IMR-90 (cell line): ENCODE results near the gene CUX1. TPM values are rescaled to one million over a fixed set of nuclear protein-coding genes. Genes with fewer than 3 reads are reported as not detected.
A peak's percentile ranks its signal among the peaks of the same experiment; 100 is the strongest.

ENCODE experiments used
- ATAC-seq: fragments of 200-7000 bp; cut with Tn5 transposase; 2 replicates; pipeline ENCODE4 v1.9.1; 2020; ENCODE audit warnings: low read depth, mild to moderate bottlenecking, moderate library complexity
- BruUV-seq: library from RNA; stranded (reverse); fragments of 400-500 nt; replicated peaks from 2 replicates; lab custom pipeline; 2021; lab: Mats Ljungman, UMichigan
- CTCF ChIA-PET: fragments of 300-600 bp; formaldehyde crosslinking; extraction: SDS; loops from one replicate; lab custom pipeline; 2021; ENCODE audit warnings: antibody characterized with exemption; lab: Yijun Ruan, JAX
- POLR2A ChIA-PET: fragments of 300-600 bp; sonication (Branson Sonifier 250); formaldehyde crosslinking; loops from one replicate; lab custom pipeline; 2022; ENCODE audit warnings: antibody characterized with exemption; ENCODE audit not compliant: unreplicated experiment; lab: Charles Lee
- DNase-seq: peaks from one replicate; pipeline ENCODE4 v3.0.0; 2013
- H2AFZ ChIP-seq: replicated peaks from 2 replicates; pipeline ENCODE3; 2013; ENCODE audit warnings: low read length, mild to moderate bottlenecking; ENCODE audit not compliant: poor library complexity
- H2AK5ac ChIP-seq: 2 replicates; pipeline ENCODE4 v1.6.1; 2013; ENCODE audit warnings: low read depth, low read length, inconsistent platforms
- H2AK9ac ChIP-seq: replicated peaks from 2 replicates; pipeline ENCODE3; 2013; ENCODE audit warnings: mild to moderate bottlenecking, low read depth, low read length, moderate library complexity; ENCODE audit not compliant: poor library complexity
- H2BK120ac ChIP-seq: 2 replicates; pipeline ENCODE4 v1.6.1; 2013; ENCODE audit warnings: low read depth, low read length, inconsistent platforms
- H2BK15ac ChIP-seq: 3 replicates; pipeline ENCODE4 v1.6.1; 2013; ENCODE audit warnings: low read depth, low read length, inconsistent platforms
- H2BK20ac ChIP-seq: 2 replicates; pipeline ENCODE4 v1.6.1; 2013; ENCODE audit warnings: low read depth, mild to moderate bottlenecking, inconsistent platforms, low read length, moderate library complexity
- H2BK5ac ChIP-seq: 2 replicates; pipeline ENCODE4 v1.6.1; 2013; ENCODE audit warnings: mild to moderate bottlenecking, low read depth, low read length, inconsistent platforms; ENCODE audit not compliant: poor library complexity, severe bottlenecking
- H3K14ac ChIP-seq: replicated peaks from 2 replicates; pipeline ENCODE4 v1.6.1; 2013; ENCODE audit warnings: low read depth, low read length, inconsistent platforms
- H3K18ac ChIP-seq: 2 replicates; pipeline ENCODE4 v1.6.1; 2013; ENCODE audit warnings: low read depth, low read length, control low read depth
- H3K23ac ChIP-seq: 2 replicates; pipeline ENCODE4 v1.6.1; 2013; ENCODE audit warnings: low read depth, low read length, inconsistent platforms
- H3K27ac ChIP-seq: 2 replicates; pipeline ENCODE4 v1.5.1; 2013; ENCODE audit warnings: mild to moderate bottlenecking, control low read depth, low read length; ENCODE audit not compliant: insufficient read depth
- H3K27me3 ChIP-seq: 2 replicates; pipeline ENCODE4 v1.6.1; 2013; ENCODE audit warnings: low read length; ENCODE audit not compliant: control insufficient read depth, insufficient read depth
- H3K36me3 ChIP-seq: 2 replicates; pipeline ENCODE4 v1.6.1; 2013; ENCODE audit warnings: low read length, mixed read lengths; ENCODE audit not compliant: control insufficient read depth, insufficient read depth
- H3K4ac ChIP-seq: 2 replicates; pipeline ENCODE4 v1.6.1; 2013; ENCODE audit warnings: low read depth, low read length, inconsistent platforms
- H3K4me1 ChIP-seq: 2 replicates; pipeline ENCODE4 v1.6.1; 2013; ENCODE audit warnings: low read length, mixed read lengths; ENCODE audit not compliant: control insufficient read depth, insufficient read depth
- H3K4me2 ChIP-seq: 2 replicates; pipeline ENCODE4 v1.6.1; 2013; ENCODE audit warnings: low read depth, mild to moderate bottlenecking, control low read depth, low read length, moderate library complexity
- H3K4me3 ChIP-seq: 2 replicates; pipeline ENCODE4 v1.5.1; 2013; ENCODE audit warnings: low read depth, mild to moderate bottlenecking, control low read depth, low read length, moderate library complexity; ENCODE audit not compliant: insufficient read depth
- H3K56ac ChIP-seq: 2 replicates; pipeline ENCODE4 v1.6.1; 2013; ENCODE audit warnings: low read length, inconsistent platforms; ENCODE audit not compliant: insufficient read depth; ENCODE audit errors: extremely low read depth
- H3K79me1 ChIP-seq, 2 experiments: 2 replicates each; pipeline ENCODE4 v1.6.1; 2013; ENCODE audit warnings: low read length in 2 of 2, inconsistent platforms in 1 of 2, low read depth in 1 of 2
- H3K9ac ChIP-seq: 2 replicates; pipeline ENCODE4 v1.6.1; 2013; ENCODE audit warnings: low read depth, low read length, control low read depth
- H3K9me1 ChIP-seq: 2 replicates; pipeline ENCODE4 v1.6.1; 2013; ENCODE audit warnings: low read length, inconsistent platforms; ENCODE audit not compliant: insufficient read depth
- H3K9me3 ChIP-seq: 2 replicates; pipeline ENCODE4 v1.6.1; 2013; ENCODE audit warnings: low read length; ENCODE audit not compliant: control insufficient read depth, insufficient read depth
- H4K20me1 ChIP-seq: 2 replicates; pipeline ENCODE4 v1.6.1; 2013; ENCODE audit warnings: low read length, inconsistent platforms; ENCODE audit not compliant: insufficient read depth
- H4K5ac ChIP-seq: 2 replicates; pipeline ENCODE4 v1.6.1; 2013; ENCODE audit warnings: mild to moderate bottlenecking, low read depth, low read length, control low read depth
- H4K8ac ChIP-seq, 2 experiments: 2 replicates each; pipeline ENCODE4 v1.6.1; 2013; ENCODE audit warnings: low read depth in 2 of 2, low read length in 2 of 2, control low read depth in 1 of 2, inconsistent platforms in 1 of 2
- H4K91ac ChIP-seq: 2 replicates; pipeline ENCODE4 v1.6.1; 2013; ENCODE audit warnings: low read depth, low read length, inconsistent platforms; ENCODE audit not compliant: insufficient read depth
- BHLHE40 ChIP-seq: fragments of 150-350 bp; IDR thresholded peaks from 2 replicates; pipeline ENCODE4 v1.6.1; 2016; ENCODE audit warnings: mild to moderate bottlenecking, low read depth, low read length
- FOS ChIP-seq: fragments of 150-350 bp; IDR thresholded peaks from 2 replicates; pipeline ENCODE4 v1.6.1; 2016; ENCODE audit warnings: low read depth, low read length
- MAFK ChIP-seq: IDR thresholded peaks from 2 replicates; pipeline ENCODE4 v1.6.1; 2012; ENCODE audit warnings: low read depth, low read length, improper control_type of control experiment
- MAZ ChIP-seq: IDR thresholded peaks from 2 replicates; pipeline ENCODE4 v1.6.1; 2012; ENCODE audit warnings: low read depth, mild to moderate bottlenecking, low read length, improper control_type of control experiment, moderate library complexity, borderline replicate concordance
- MXI1 ChIP-seq: IDR thresholded peaks from 2 replicates; pipeline ENCODE4 v1.6.1; 2012; ENCODE audit warnings: low read depth, mild to moderate bottlenecking, low read length, moderate library complexity, borderline replicate concordance
- NFE2L2 ChIP-seq: fragments of 150-350 bp; IDR thresholded peaks from 2 replicates; pipeline ENCODE4 v1.6.1; 2016; ENCODE audit warnings: low read depth, mild to moderate bottlenecking, low read length
- POLR2A ChIP-seq: IDR thresholded peaks from 2 replicates; pipeline ENCODE4 v1.6.1; 2012; ENCODE audit warnings: mild to moderate bottlenecking, low read depth, low read length
- RCOR1 ChIP-seq: IDR thresholded peaks from 2 replicates; pipeline ENCODE4 v1.6.1; 2012; ENCODE audit warnings: mild to moderate bottlenecking, low read length, improper control_type of control experiment; ENCODE audit not compliant: insufficient replicate concordance
- RFX5 ChIP-seq: IDR thresholded peaks from 2 replicates; pipeline ENCODE4 v1.8.0; 2012; ENCODE audit warnings: low read depth, mild to moderate bottlenecking, low read length, moderate library complexity
- WGBS, 2 experiments: methylation state at CpG; one replicate each; pipeline versions ENCODE4 v1.1.5 to v1.1.7; 2013; ENCODE audit warnings: missing lambda C conversion rate in 2 of 2; ENCODE audit not compliant: insufficient read length in 1 of 2; ENCODE audit errors: extremely low coverage in 2 of 2; 5-methylcytosine and 5-hydroxymethylcytosine counted together
- dilution Hi-C: fragments of 300-500 bp; cut with HindIII; formaldehyde crosslinking; loops from one replicate; pipeline ENCODE4 v1.14.3; 2018; ENCODE audit warnings: low sequenced_read_pairs; ENCODE audit not compliant: unreplicated experiment
- in situ Hi-C: fragments of 300-500 bp; cut with MboI; formaldehyde crosslinking; loops from 3 replicates; pipeline ENCODE4 v1.14.3; 2019; ENCODE audit warnings: low sequenced_read_pairs, inconsistent platforms, mixed read lengths
- intact Hi-C: fragments of 100-400 bp; cut with micrococcal nuclease; formaldehyde crosslinking; loops from 2 replicates; pipeline ENCODE4 v1.10.0; 2022
- polyA plus RNA-seq, 3 experiments: library from polyadenylated mRNA; depleted of rRNA; stranded (reverse); fragments of >200 nt; gene quantifications; 2 replicates each; pipeline ENCODE4 v1.2.3, GENCODE V29; 2012; ENCODE audit warnings: low replicate concordance in 1 of 3
- total RNA-seq: library from RNA; depleted of rRNA; stranded (reverse); fragments of >200 nt; gene quantifications from 2 replicates; pipeline ENCODE4 v1.2.3, GENCODE V29; 2012
- TF ChIP-seq, protein P1 (sequence below): conservative IDR thresholded peaks from 2 replicates; pipeline ENCODE4 v1.5.1; 2012; ENCODE audit warnings: mild to moderate bottlenecking, low read depth, low read length, improper control_type of control experiment
- TF ChIP-seq, protein P2 (sequence below): fragments of 150-350 bp; IDR thresholded peaks from 2 replicates; pipeline ENCODE4 v1.6.1; 2016; ENCODE audit warnings: low read depth, mild to moderate bottlenecking, low read length, moderate library complexity, borderline replicate concordance
- TF ChIP-seq, protein P3 (sequence below): fragments of 150-350 bp; IDR thresholded peaks from 2 replicates; pipeline ENCODE4 v1.6.1; 2017; ENCODE audit warnings: mild to moderate bottlenecking, antibody characterized with exemption, low read length, low read depth

The CUX1 gene
- total and polyA plus RNA-seq, 2 of the 4 experiments (the other 2 are of a cell fraction), result 19.7 to 46.4 TPM

DNA sequence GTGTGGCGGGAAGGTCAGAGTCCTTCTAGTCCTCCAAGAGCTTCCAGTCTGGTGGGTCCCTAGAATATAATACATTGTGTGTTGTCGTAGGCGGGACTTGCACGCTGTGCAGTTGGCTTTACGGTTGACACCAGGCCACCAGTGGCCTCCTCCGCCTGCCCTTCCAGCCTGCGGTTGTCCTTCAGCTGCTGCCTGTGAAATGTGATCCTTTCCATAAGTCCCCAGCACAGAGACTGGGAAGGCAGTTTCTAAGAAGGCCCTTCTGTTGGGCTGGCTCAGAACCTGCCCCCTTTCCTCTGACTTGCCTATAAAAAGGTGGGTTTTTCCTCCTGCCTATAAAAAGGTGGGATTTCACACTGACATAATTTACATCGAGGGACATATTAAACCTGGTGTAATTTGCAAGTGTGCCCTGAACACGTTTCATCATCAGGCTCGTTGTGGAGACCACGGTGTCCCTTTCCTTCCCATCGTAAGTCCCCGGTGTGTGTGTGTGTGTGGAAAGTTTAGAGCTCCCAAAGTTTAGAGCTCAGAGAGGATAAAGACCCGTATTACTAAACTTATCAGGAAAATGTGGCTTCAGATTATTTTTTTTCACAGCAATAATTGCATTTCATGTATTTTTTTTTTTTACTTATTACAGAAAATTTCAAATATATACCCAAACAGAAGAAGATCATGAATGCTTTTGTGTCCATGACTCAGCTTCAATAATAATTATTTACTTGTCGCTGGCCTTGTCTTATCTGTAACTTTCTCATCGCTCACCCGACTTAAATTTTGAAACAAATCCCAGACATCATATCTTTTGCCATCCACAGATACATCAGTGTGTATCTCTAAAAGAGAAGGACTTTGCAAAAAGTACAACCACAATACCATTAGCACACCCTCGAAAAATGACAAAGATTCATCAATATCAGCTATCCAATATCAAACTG is 45.1 kb downstream of the CUX1 start:
- intact Hi-C loops, result no loop called here
- no peak overlapping the region; the same call in 1 of the 2 replicates for H3K18ac ChIP-seq
- peaks cover 7% of the 10 kb centered on the region for H3K4me1 ChIP-seq
- no peak overlapping the region for H3K27ac ChIP-seq
- 0 out of 2 replicates have a peak overlapping the region, but pooled peaks have one; percentile 13 for H3K4ac ChIP-seq
- no peaks in the 10 kb centered on the region for H3K36me3 ChIP-seq
- H3K27me3 ChIP-seq, result no peaks in the 10 kb centered on the region
- BruUV-seq, result no TSS peak
- TF ChIP-seq NFE2L2 (no peak), FOS (no peak), MAFK (no peak), RFX5 (no peak), MAZ (no peak), MXI1 (no peak), POLR2A (no peak), BHLHE40 (no peak), RCOR1 (no peak)
- TF ChIP-seq, protein P1, sequence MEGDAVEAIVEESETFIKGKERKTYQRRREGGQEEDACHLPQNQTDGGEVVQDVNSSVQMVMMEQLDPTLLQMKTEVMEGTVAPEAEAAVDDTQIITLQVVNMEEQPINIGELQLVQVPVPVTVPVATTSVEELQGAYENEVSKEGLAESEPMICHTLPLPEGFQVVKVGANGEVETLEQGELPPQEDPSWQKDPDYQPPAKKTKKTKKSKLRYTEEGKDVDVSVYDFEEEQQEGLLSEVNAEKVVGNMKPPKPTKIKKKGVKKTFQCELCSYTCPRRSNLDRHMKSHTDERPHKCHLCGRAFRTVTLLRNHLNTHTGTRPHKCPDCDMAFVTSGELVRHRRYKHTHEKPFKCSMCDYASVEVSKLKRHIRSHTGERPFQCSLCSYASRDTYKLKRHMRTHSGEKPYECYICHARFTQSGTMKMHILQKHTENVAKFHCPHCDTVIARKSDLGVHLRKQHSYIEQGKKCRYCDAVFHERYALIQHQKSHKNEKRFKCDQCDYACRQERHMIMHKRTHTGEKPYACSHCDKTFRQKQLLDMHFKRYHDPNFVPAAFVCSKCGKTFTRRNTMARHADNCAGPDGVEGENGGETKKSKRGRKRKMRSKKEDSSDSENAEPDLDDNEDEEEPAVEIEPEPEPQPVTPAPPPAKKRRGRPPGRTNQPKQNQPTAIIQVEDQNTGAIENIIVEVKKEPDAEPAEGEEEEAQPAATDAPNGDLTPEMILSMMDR, result no peak
- TF ChIP-seq, protein P2, sequence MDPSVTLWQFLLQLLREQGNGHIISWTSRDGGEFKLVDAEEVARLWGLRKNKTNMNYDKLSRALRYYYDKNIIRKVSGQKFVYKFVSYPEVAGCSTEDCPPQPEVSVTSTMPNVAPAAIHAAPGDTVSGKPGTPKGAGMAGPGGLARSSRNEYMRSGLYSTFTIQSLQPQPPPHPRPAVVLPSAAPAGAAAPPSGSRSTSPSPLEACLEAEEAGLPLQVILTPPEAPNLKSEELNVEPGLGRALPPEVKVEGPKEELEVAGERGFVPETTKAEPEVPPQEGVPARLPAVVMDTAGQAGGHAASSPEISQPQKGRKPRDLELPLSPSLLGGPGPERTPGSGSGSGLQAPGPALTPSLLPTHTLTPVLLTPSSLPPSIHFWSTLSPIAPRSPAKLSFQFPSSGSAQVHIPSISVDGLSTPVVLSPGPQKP, result no peak
- TF ChIP-seq, protein P3, sequence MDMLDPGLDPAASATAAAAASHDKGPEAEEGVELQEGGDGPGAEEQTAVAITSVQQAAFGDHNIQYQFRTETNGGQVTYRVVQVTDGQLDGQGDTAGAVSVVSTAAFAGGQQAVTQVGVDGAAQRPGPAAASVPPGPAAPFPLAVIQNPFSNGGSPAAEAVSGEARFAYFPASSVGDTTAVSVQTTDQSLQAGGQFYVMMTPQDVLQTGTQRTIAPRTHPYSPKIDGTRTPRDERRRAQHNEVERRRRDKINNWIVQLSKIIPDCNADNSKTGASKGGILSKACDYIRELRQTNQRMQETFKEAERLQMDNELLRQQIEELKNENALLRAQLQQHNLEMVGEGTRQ, result no peak
- no peak overlapping the region for H2BK20ac ChIP-seq
- peaks cover 39 to 82% of the 10 kb centered on the region in 2 experiments for H3K79me1 ChIP-seq
- in situ Hi-C loops, result no loop called here
- H3K9ac ChIP-seq, result no peak overlapping the region
- H4K8ac ChIP-seq, result no peak overlapping the region
- H4K91ac ChIP-seq, result no peak overlapping the region
- H4K5ac ChIP-seq, result no peak overlapping the region
- H2BK120ac ChIP-seq, result no peak overlapping the region
- H2AK5ac ChIP-seq, result peak overlapping the region; percentile 80
- no peak overlapping the region for H2BK5ac ChIP-seq
- no peak overlapping the region for H3K4me3 ChIP-seq
- dilution Hi-C loops, result no loop called here
- H3K23ac ChIP-seq, result no peak overlapping the region
- no peak overlapping the region for H2BK15ac ChIP-seq
- H3K56ac ChIP-seq, result no peak overlapping the region
- H3K9me3 ChIP-seq, result no peaks in the 10 kb centered on the region
- H2AK9ac ChIP-seq, result no peak overlapping the region
- no CpG with 5 or more reads among the region's 18 CpGs for WGBS, 2 experiments
- H3K9me1 ChIP-seq, result peaks cover 16% of the 10 kb centered on the region; the same call in 1 of the 2 replicates
- DNase-seq (peak; percentile 27), ATAC-seq (peak; percentile 54)
- no peak overlapping the region for H2AFZ ChIP-seq
- H4K20me1 ChIP-seq, result peaks cover 61% of the 10 kb centered on the region
- ChIA-PET CTCF (interaction anchor here (0.6 kb wide), 1 partner anchor 242 kb away, joined by 3 read pairs; no protein-coding TSS in a partner anchor), POLR2A (no interaction called here)
- H3K4me2 ChIP-seq, result no peak overlapping the region; the same call in 1 of the 2 replicates
- H3K14ac ChIP-seq, result no peak overlapping the region
